ENCODE results near the gene CCDC85C.

The CCDC85C gene

GRCh38 chr14:99466758-99467157 lies 137.2 kb downstream of the CCDC85C start:
- H3K27ac Mint-ChIP-seq = no peak overlapping the region
- peaks cover 33% of the 10 kb centered on the region for H3K4me1 Mint-ChIP-seq (ENCODE audit: low read depth)
- H3K36me3 Mint-ChIP-seq (ENCODE audit: low read depth) = peaks cover 25% of the 10 kb centered on the region
- no peak overlapping the region for H3K4me3 Mint-ChIP-seq
- no peaks in the 10 kb centered on the region for H3K9me3 Mint-ChIP-seq
- H3K27me3 Mint-ChIP-seq = no peaks in the 10 kb centered on the region

- H3K36me3 Mint-ChIP-seq (ENCODE audit: low read depth) = peaks cover 33% of the 10 kb centered on the region
- H3K4me3 Mint-ChIP-seq = no peak overlapping the region
- H3K27ac Mint-ChIP-seq = no peak overlapping the region
- no peaks in the 10 kb centered on the region for H3K9me3 Mint-ChIP-seq
- H3K27me3 Mint-ChIP-seq = no peaks in the 10 kb centered on the region
- peaks cover 27% of the 10 kb centered on the region for H3K4me1 Mint-ChIP-seq (ENCODE audit: low read depth)
These were observed 138.7 kb downstream of the CCDC85C start for GRCh38 chr14:99465288-99465687.

GRCh38 chr14:99463974-99464373 lies 140.0 kb downstream of the CCDC85C start:
- no peaks in the 10 kb centered on the region for H3K9me3 Mint-ChIP-seq
- peaks cover 45% of the 10 kb centered on the region for H3K36me3 Mint-ChIP-seq (ENCODE audit: low read depth)
- H3K4me1 Mint-ChIP-seq (ENCODE audit: low read depth) = peaks cover 17% of the 10 kb centered on the region
- no peaks in the 10 kb centered on the region for H3K27me3 Mint-ChIP-seq
- no peak overlapping the region for H3K27ac Mint-ChIP-seq
- H3K4me3 Mint-ChIP-seq = no peak overlapping the region

- Mint-ChIP-seq H3K9me3 (no peaks in the 10 kb centered on the region), H3K4me3 (no peak overlapping the region), H3K27me3 (no peaks in the 10 kb centered on the region), H3K36me3 (ENCODE audit: low read depth) (peaks cover 49% of the 10 kb centered on the region), H3K4me1 (ENCODE audit: low read depth) (no peaks in the 10 kb centered on the region), H3K27ac (no peak overlapping the region)
These were observed 141.8 kb downstream of the CCDC85C start for GRCh38 chr14:99462210-99462609.

- Mint-ChIP-seq H3K36me3 (ENCODE audit: low read depth) (peaks cover 55% of the 10 kb centered on the region), H3K4me3 (no peak overlapping the region), H3K27ac (no peak overlapping the region)
These were observed 142.5 kb downstream of the CCDC85C start for GRCh38 chr14:99461411-99462085.

GRCh38 chr14:99460793-99461192 lies 143.2 kb downstream of the CCDC85C start:
- peaks cover 57% of the 10 kb centered on the region for H3K36me3 Mint-ChIP-seq (ENCODE audit: low read depth)
- H3K4me3 Mint-ChIP-seq = no peak overlapping the region
- no peaks in the 10 kb centered on the region for H3K4me1 Mint-ChIP-seq (ENCODE audit: low read depth)
- H3K27ac Mint-ChIP-seq = no peak overlapping the region
- H3K9me3 Mint-ChIP-seq = no peaks in the 10 kb centered on the region
- H3K27me3 Mint-ChIP-seq = no peaks in the 10 kb centered on the region

More at GRCh38 chr14:99461411-99462085, 142.5 kb downstream of the CCDC85C start:
- H3K27me3 Mint-ChIP-seq = no peaks in the 10 kb centered on the region
- H3K9me3 Mint-ChIP-seq = no peaks in the 10 kb centered on the region
- H3K4me1 Mint-ChIP-seq (ENCODE audit: low read depth) = no peaks in the 10 kb centered on the region

GRCh38 chr14:99459481-99460100 lies 144.4 kb downstream of the CCDC85C start:
- H3K4me3 Mint-ChIP-seq = no peak overlapping the region
- no peaks in the 10 kb centered on the region for H3K27me3 Mint-ChIP-seq
- no peaks in the 10 kb centered on the region for H3K9me3 Mint-ChIP-seq
- no peak overlapping the region for H3K27ac Mint-ChIP-seq
- H3K4me1 Mint-ChIP-seq (ENCODE audit: low read depth) = no peaks in the 10 kb centered on the region
- H3K36me3 Mint-ChIP-seq (ENCODE audit: low read depth) = peaks cover 59% of the 10 kb centered on the region

GRCh38 chr14:99454246-99454645 lies 149.8 kb downstream of the CCDC85C start:
- H3K4me1 Mint-ChIP-seq (ENCODE audit: low read depth) = no peaks in the 10 kb centered on the region
- H3K36me3 Mint-ChIP-seq (ENCODE audit: low read depth) = peaks cover 50% of the 10 kb centered on the region
- no peak overlapping the region for H3K27ac Mint-ChIP-seq
- no peaks in the 10 kb centered on the region for H3K27me3 Mint-ChIP-seq
- H3K9me3 Mint-ChIP-seq = no peaks in the 10 kb centered on the region
- no peak overlapping the region for H3K4me3 Mint-ChIP-seq

- peaks cover 55% of the 10 kb centered on the region for H3K36me3 Mint-ChIP-seq (ENCODE audit: low read depth)
- no peaks in the 10 kb centered on the region for H3K9me3 Mint-ChIP-seq
- no peaks in the 10 kb centered on the region for H3K27me3 Mint-ChIP-seq
- no peaks in the 10 kb centered on the region for H3K4me1 Mint-ChIP-seq (ENCODE audit: low read depth)
- no peak overlapping the region for H3K4me3 Mint-ChIP-seq
- no peak overlapping the region for H3K27ac Mint-ChIP-seq
These were observed 151.0 kb downstream of the CCDC85C start for GRCh38 chr14:99452968-99453367.

GRCh38 chr14:99451234-99451633 lies 152.8 kb downstream of the CCDC85C start:
- no peak overlapping the region for H3K4me3 Mint-ChIP-seq
- H3K36me3 Mint-ChIP-seq (ENCODE audit: low read depth) = peaks cover 56% of the 10 kb centered on the region
- no peaks in the 10 kb centered on the region for H3K27me3 Mint-ChIP-seq
- H3K9me3 Mint-ChIP-seq = no peaks in the 10 kb centered on the region
- peak overlapping the region; percentile 36 for H3K27ac Mint-ChIP-seq
- H3K4me1 Mint-ChIP-seq (ENCODE audit: low read depth) = no peaks in the 10 kb centered on the region

- Mint-ChIP-seq H3K4me1 (ENCODE audit: low read depth) (no peaks in the 10 kb centered on the region), H3K27ac (no peak overlapping the region), H3K9me3 (no peaks in the 10 kb centered on the region), H3K36me3 (ENCODE audit: low read depth) (peaks cover 55% of the 10 kb centered on the region), H3K4me3 (no peak overlapping the region), H3K27me3 (no peaks in the 10 kb centered on the region)
These were observed 153.7 kb downstream of the CCDC85C start for GRCh38 chr14:99450266-99450665.
